Ascending aorta (tissue), 2 donors: ENCODE results near the gene PATL1. TPM values are rescaled to one million over a fixed set of nuclear protein-coding genes. Genes with fewer than 3 reads are reported as not detected.

ENCODE experiments used
- DNase-seq, 2 donors: peaks; one replicate each; pipeline ENCODE4 v3.0.0-alpha.2; 2019; ENCODE audit warnings: low spot score in 2 of 2
- H3K27ac ChIP-seq, 2 donors: fragments of 200-600 bp; sonication (generic); one replicate each; pipeline ENCODE4 v1.5.1; 2016 to 2017; ENCODE audit warnings: mild to moderate bottlenecking in 1 of 2
- H3K27me3 ChIP-seq: fragments of 200-600 bp; sonication (generic); one replicate; pipeline ENCODE4 v1.5.1; 2017
- H3K36me3 ChIP-seq, 2 donors: fragments of 200-600 bp; sonication (generic); one replicate each; pipeline ENCODE4 v1.5.1; 2016
- H3K4me1 ChIP-seq, 2 donors: fragments of 200-600 bp; sonication (generic); one replicate each; pipeline ENCODE4 v1.5.1; 2016 to 2017; ENCODE audit warnings: mild to moderate bottlenecking in 1 of 2
- H3K4me3 ChIP-seq, 2 donors: fragments of 200-600 bp; sonication (generic); one replicate each; pipeline ENCODE4 v1.5.1; 2016 to 2017; ENCODE audit warnings: mild to moderate bottlenecking in 1 of 2
- H3K9me3 ChIP-seq, 2 donors: fragments of 200-600 bp; sonication (generic); one replicate each; pipeline ENCODE4 v1.5.1; 2016
- CTCF ChIP-seq, 3 experiments: fragments of 200-600 bp in 2 of 3; fragments of 450-650 bp in 1 of 3; sonication (generic) in 2 of 3; IDR thresholded peaks; one replicate each; pipeline ENCODE4 v1.5.1; 2016 to 2019; ENCODE audit warnings: antibody characterized with exemption in 3 of 3, mild to moderate bottlenecking in 1 of 3, moderate library complexity in 1 of 3
- intact Hi-C: fragments of 100-400 bp; cut with DNase I; formaldehyde crosslinking; loops from one replicate; pipeline ENCODE4 v1.15.1; 2023
- total RNA-seq: library from RNA; depleted of rRNA; stranded (reverse); fragments of >200 nt; gene quantifications from one replicate; pipeline ENCODE4 v1.1.0, GENCODE V29; 2016

PATL1 gene
- total RNA-seq, 1 donor from 2014 or later: 6.8 TPM

- Histone ChIP-seq H3K4me3 (no peak overlapping the region), H3K27me3 (no peaks in the 10 kb centered on the region), H3K9me3 (no peaks in the 10 kb centered on the region), H3K4me1 (peaks cover 0 to 4% of the 10 kb centered on the region in 2 donors), H3K36me3 (peaks cover 57 to 83% of the 10 kb centered on the region in 2 donors), H3K27ac (no peak overlapping the region)
- TF ChIP-seq CTCF (IDR thresholded peaks at IDR 0.05): no peak
- no peak for DNase-seq
- intact Hi-C loops: no loop called here
Measured at GRCh38 chr11:59659981-59660380, 8.9 kb downstream of the PATL1 start.

GRCh38 chr11:59658036-59658435 is 10.8 kb downstream of the PATL1 start:
- no peaks in the 10 kb centered on the region for H3K4me1 ChIP-seq
- no peak overlapping the region for H3K27ac ChIP-seq
- no peak overlapping the region for H3K4me3 ChIP-seq
- H3K36me3 ChIP-seq: peaks cover 65 to 84% of the 10 kb centered on the region in 2 donors
- H3K9me3 ChIP-seq: no peaks in the 10 kb centered on the region
- no peak for DNase-seq
- H3K27me3 ChIP-seq: no peaks in the 10 kb centered on the region
- intact Hi-C loops: no loop called here
- TF ChIP-seq CTCF (IDR thresholded peaks at IDR 0.05): no peak

DNA sequence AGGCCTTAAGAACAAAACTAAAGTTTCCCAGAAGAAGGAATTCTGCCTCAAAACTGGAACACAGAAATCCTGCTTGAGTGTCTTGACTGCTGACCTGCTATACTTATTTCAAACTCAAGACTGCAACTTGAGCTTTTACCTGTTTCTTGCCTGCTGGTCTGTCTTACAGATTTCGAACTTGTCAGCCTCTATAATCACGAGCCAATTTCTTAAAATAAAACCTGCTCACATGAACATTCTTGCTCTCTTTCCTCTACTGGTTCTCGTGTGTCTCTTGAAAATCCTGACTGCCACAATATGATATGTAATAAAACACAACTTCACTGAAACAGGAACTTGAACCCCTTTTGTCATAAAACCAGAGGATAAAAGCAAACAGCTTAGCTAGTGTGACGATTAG is 13.9 kb downstream of the PATL1 start:
- peaks cover 91 to 95% of the 10 kb centered on the region in 2 donors for H3K36me3 ChIP-seq
- no peak for TF ChIP-seq CTCF (IDR thresholded peaks at IDR 0.05)

GRCh38 chr11:59647245-59647980 is 21.4 kb downstream of the PATL1 start:
- no peak overlapping the region for H3K27ac ChIP-seq
- peaks cover 69 to 84% of the 10 kb centered on the region in 2 donors for H3K36me3 ChIP-seq
- no peak for TF ChIP-seq CTCF (IDR thresholded peaks at IDR 0.05)
- no peaks in the 10 kb centered on the region for H3K27me3 ChIP-seq
- no peaks in the 10 kb centered on the region for H3K4me1 ChIP-seq
- no peaks in the 10 kb centered on the region for H3K9me3 ChIP-seq
- H3K4me3 ChIP-seq: no peak overlapping the region
- intact Hi-C loops: no loop called here
- no peak for DNase-seq

More for the DNA sequence above, 13.9 kb downstream of the PATL1 start:
- DNase-seq: no peak
- no peaks in the 10 kb centered on the region for H3K4me1 ChIP-seq
- H3K27me3 ChIP-seq: no peaks in the 10 kb centered on the region
- no peak overlapping the region for H3K4me3 ChIP-seq
- intact Hi-C loops: no loop called here
- H3K27ac ChIP-seq: no peak overlapping the region
- H3K9me3 ChIP-seq: no peaks in the 10 kb centered on the region

GRCh38 chr11:59644528-59644927 is 24.3 kb downstream of the PATL1 start:
- H3K27ac ChIP-seq: no peak overlapping the region
- DNase-seq: no peak
- intact Hi-C loops: no loop called here
- H3K36me3 ChIP-seq: peaks cover 71 to 86% of the 10 kb centered on the region in 2 donors
- no peaks in the 10 kb centered on the region for H3K27me3 ChIP-seq
- no peaks in the 10 kb centered on the region for H3K4me1 ChIP-seq
- TF ChIP-seq CTCF (IDR thresholded peaks at IDR 0.05): no peak
- H3K9me3 ChIP-seq: no peaks in the 10 kb centered on the region
- no peak overlapping the region for H3K4me3 ChIP-seq
